Tibial artery (tissue), 4 donors: ENCODE results near the gene KDF1.

Experiments used
- DNase-seq, 2 donors: peaks; one replicate each; pipeline ENCODE4 v3.0.0-alpha.2; 2019
- H3K27ac ChIP-seq, 2 donors: fragments of 200-600 bp; sonication (generic) in 1 of 2; 1 replicate in 1 of 2; 2 replicates in 1 of 2; pipeline ENCODE4 v1.5.1; 2018 to 2019; ENCODE audit warnings: mild to moderate bottlenecking in 1 of 2
- H3K27me3 ChIP-seq, 2 donors: fragments of 200-600 bp; sonication (generic) in 1 of 2; one replicate each; pipeline versions ENCODE4 v1.5.1 to v1.6.0; 2016 to 2019
- H3K36me3 ChIP-seq, 3 donors: fragments of 200-600 bp; sonication (generic) in 2 of 3; one replicate each; pipeline ENCODE4 v1.5.1; 2016 to 2019; ENCODE audit warnings: mild to moderate bottlenecking in 2 of 3
- H3K4me1 ChIP-seq, 4 donors: fragments of 200-600 bp; sonication (generic) in 2 of 4; 1 replicate in 3 of 4; 2 replicates in 1 of 4; pipeline ENCODE4 v1.5.1; 2016 to 2019
- H3K4me3 ChIP-seq, 2 donors: fragments of 200-600 bp; sonication (generic) in 1 of 2; 1 replicate in 1 of 2; 2 replicates in 1 of 2; pipeline ENCODE4 v1.5.1; 2018 to 2019; ENCODE audit warnings: mild to moderate bottlenecking in 2 of 2
- H3K9me3 ChIP-seq, 3 donors: fragments of 200-600 bp; sonication (generic) in 1 of 3; one replicate each; pipeline ENCODE4 v1.5.1; 2016 to 2019
- CTCF ChIP-seq, 2 experiments: fragments of 200-600 bp in 1 of 2; fragments of 450-650 bp in 1 of 2; IDR thresholded peaks; one replicate each; pipeline ENCODE4 v1.5.1; 2017 to 2019; ENCODE audit warnings: antibody characterized with exemption in 2 of 2, mild to moderate bottlenecking in 1 of 2, moderate library complexity in 1 of 2
- intact Hi-C: fragments of 100-400 bp; cut with DNase I; formaldehyde crosslinking; loops from one replicate; pipeline ENCODE4 v1.15.0; 2023; ENCODE audit warnings: low total_unique reads

The KDF1 gene

GRCh38 chr1:26956321-26956720, 3.9 kb downstream of the KDF1 start:
- intact Hi-C loops: no loop called here
- peaks cover 0 to 12% (median 0%) of the 10 kb centered on the region in 3 donors for H3K36me3 ChIP-seq
- peaks cover 0 to 11% (median 8%) of the 10 kb centered on the region in 4 donors for H3K4me1 ChIP-seq
- no peak for DNase-seq
- no peak overlapping the region for H3K4me3 ChIP-seq
- H3K27me3 ChIP-seq: peaks cover 4 to 59% of the 10 kb centered on the region in 2 donors
- H3K27ac ChIP-seq: no peak overlapping the region
- no peak for TF ChIP-seq CTCF (IDR thresholded peaks at IDR 0.05)
- peaks cover 0 to 7% (median 0%) of the 10 kb centered on the region in 3 donors for H3K9me3 ChIP-seq

GRCh38 chr1:26953374-26953773, 6.9 kb downstream of the KDF1 start:
- Histone ChIP-seq H3K4me3 (no peak overlapping the region), H3K4me1 (no peaks in the 10 kb centered on the region), H3K27ac (no peak overlapping the region), H3K9me3 (peaks cover 0 to 7% (median 0%) of the 10 kb centered on the region in 3 donors), H3K27me3 (peaks cover 0 to 32% of the 10 kb centered on the region in 2 donors), H3K36me3 (peaks cover 0 to 36% (median 0%) of the 10 kb centered on the region in 3 donors)
- intact Hi-C loops: no loop called here
- DNase-seq: no peak
- TF ChIP-seq CTCF (IDR thresholded peaks at IDR 0.05): no peak

GRCh38 chr1:26951821-26952497, 8.3 kb downstream of the KDF1 start:
- no peak for TF ChIP-seq CTCF (IDR thresholded peaks at IDR 0.05)
- Histone ChIP-seq H3K36me3 (peaks cover 0 to 49% (median under 1%) of the 10 kb centered on the region in 3 donors), H3K9me3 (peaks cover 0 to 7% (median 0%) of the 10 kb centered on the region in 3 donors), H3K27ac (no peak overlapping the region), H3K27me3 (peaks cover 0 to 18% of the 10 kb centered on the region in 2 donors), H3K4me1 (no peaks in the 10 kb centered on the region), H3K4me3 (no peak overlapping the region)
- no peak for DNase-seq
- intact Hi-C loops: no loop called here

GRCh38 chr1:26951216-26951615, 9.1 kb downstream of the KDF1 start:
- DNase-seq: no peak
- no peak overlapping the region for H3K27ac ChIP-seq
- intact Hi-C loops: no loop called here
- H3K9me3 ChIP-seq: peaks cover 0 to 7% (median 0%) of the 10 kb centered on the region in 3 donors
- H3K36me3 ChIP-seq: peaks cover 2 to 56% (median 8%) of the 10 kb centered on the region in 3 donors
- peaks cover 0 to 16% of the 10 kb centered on the region in 2 donors for H3K27me3 ChIP-seq
- H3K4me1 ChIP-seq: no peaks in the 10 kb centered on the region
- TF ChIP-seq CTCF (IDR thresholded peaks at IDR 0.05): no peak
- H3K4me3 ChIP-seq: no peak overlapping the region

GRCh38 chr1:26950602-26951001, 9.7 kb downstream of the KDF1 start:
- TF ChIP-seq CTCF (IDR thresholded peaks at IDR 0.05): no peak
- Histone ChIP-seq H3K4me3 (no peak overlapping the region), H3K27ac (no peak overlapping the region), H3K9me3 (peaks cover 0 to under 1% (median 0%) of the 10 kb centered on the region in 3 donors), H3K27me3 (peaks cover 0 to 16% of the 10 kb centered on the region in 2 donors), H3K4me1 (no peaks in the 10 kb centered on the region), H3K36me3 (peaks cover 8 to 63% (median 14%) of the 10 kb centered on the region in 3 donors)
- DNase-seq: no peak
- intact Hi-C loops: no loop called here
